SKM-1 treated with dmso at 0.1 percent for 144 hours (cell line): Measurements from ENCODE around the gene RBBP6.

Experiments
- DNase-seq: peaks from one replicate; lab custom pipeline; 2025; ENCODE audit not compliant: unreplicated experiment; lab: John Stamatoyannopoulos, UW

The RBBP6 gene

DNA sequence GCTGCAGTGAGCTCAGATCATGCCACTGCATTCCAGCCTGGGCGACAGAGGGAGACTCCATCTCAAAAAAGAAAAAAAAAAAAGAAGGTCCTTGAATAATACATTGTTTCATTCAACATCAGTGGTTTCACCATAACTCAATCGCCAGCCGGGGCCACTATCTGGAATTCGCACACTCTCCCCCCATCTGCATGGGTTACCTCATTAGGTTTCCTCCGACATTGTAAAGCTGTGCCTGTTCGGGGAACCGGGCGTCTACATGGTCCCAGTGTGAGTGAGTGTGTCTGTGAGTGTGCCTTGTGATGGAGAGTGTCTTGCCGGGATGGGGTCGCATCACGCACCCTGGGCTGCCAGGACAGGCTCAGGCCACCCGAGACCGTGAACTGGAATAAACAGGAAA is 16.6 kb upstream of the RBBP6 start:
- DNase-seq, result no peak

DNA sequence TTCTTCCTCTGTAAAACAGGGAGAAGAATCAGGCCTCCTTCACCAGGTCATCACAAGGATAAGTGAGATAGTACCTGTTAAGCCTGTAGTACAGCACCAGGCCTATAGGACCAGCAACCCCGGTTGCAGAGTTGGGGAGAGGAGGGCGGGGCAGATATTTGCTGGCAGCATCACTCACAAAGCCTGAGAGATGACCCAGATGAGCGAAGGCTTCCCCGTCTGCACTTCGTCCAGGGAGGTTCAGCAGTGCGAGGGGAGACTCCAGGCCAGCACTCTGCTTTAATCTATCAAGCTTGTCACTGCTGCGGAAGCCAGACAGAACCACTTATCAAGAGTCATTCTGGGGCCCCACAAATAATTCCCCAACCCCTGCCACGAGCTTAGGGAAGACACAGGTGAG is 15.8 kb upstream of the RBBP6 start:
- no peak for DNase-seq

DNA sequence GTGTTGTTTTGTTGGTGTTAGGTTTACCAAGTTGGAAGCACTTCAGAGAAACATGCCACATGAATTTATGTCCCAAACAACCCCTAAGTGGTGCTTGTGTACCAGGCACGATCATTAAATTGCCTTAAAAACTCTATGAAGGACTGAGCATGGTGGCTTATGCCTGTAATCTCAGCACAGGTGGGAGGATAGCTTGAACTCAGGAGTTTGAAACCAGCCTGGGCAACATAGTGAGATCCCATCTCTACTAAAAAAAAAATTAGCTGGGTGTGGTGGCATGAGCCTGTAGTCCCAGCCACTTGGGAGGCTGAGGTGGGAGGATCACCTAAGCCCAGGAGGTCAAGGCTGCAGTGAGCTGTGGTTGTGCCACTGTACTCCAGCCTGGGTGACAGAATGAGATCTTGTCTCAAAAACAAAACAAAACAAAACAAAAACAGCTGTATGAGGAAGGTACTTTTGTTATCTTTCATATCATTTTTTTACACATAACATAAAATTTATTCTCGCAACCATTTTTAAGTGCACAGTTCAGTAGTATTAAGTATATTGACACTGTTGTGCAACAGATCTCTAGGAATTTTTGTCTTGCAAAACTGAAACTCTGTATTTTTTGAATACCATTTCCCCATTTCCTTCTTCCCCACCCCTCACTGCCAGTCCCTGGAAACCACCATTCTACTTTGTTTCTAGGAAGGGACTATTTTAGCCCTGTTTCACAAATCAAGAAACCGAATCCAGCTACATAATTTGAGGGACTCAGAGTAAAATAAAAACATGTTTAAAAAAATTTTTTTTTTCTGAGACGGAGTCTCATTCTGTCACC is 14.3 kb upstream of the RBBP6 start:
- peak; percentile 32 for DNase-seq

DNA sequence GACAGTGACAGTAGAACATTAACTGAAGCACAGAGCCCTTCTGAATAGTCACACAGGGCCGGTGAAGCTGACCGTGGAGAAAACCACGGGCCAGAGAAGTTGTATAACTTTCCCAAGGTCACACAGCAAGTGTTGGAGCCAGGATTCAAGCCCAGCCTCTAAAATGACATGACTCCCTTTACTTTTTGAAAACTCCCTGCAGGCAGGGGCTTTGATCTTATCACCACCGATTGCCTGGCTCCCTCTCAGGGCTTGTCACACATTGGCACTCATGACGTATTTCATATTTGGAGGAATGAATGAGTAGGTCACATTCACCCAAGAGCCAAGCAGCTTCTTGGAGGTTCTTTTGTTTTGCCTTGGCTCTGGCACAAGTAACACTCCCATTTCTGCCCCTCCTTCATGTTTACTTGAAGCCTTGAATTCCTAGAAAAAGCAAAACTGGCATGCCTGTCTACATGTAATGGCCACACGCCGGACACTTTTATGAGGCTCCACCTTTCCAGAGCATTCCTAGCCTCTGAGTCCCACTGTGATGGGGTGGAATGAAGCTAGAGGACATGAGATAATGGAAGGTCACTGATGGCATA is 13.3 kb upstream of the RBBP6 start:
- DNase-seq, result no peak

DNA sequence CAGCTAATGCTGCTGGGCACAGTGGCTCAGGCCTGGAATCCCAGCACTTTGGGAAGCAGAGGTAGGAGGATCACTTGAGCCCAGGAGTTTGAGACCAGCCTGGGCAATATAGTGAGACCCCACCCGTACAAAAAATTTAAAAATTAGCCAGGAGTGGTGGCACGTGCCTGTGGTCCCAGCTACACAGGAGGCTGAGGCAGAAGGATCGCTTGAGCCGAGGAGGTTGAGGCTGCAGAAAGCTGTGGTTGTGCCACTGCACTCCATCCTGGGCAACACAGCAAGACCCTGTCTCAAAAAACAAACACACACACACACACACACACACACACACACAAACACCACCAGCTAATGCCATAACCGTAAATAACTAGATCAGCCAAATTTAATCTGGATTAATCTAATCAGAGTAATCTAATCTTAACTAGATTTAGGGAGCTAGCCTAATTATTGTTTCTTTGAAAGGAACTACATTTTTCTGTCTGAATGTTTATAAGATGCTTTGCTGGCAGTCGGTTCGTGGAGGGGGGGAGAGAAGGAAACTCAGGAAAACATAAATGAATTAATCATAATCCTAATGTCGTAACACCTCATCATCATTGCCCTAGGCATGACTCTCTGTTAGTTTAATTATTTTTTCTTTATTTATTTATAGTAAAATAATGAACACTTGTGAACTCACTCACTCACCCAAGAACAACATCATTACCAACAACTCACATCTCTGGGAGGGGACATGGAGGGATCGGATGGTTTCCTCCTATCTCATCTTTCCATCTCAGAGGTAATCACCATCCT is 12.5 kb upstream of the RBBP6 start:
- DNase-seq, result no peak

DNA sequence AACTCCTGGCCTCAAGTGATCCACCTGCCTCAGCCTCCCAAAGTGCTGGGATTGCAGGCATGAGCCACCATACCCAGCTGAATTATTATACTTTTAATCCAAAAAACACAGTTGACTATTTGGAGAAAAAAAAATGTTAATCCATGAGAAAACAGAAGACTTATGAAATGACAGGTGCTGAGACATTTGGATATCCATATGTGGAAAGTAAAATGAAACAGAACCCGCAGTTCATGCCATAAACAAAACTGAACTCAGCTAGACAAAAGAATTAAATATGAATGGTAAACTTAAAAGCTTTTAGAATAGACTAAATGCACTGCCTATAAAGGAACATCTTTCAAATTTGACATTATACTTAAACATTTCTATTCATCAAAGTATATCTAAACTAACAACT is 8.2 kb upstream of the RBBP6 start:
- DNase-seq, result no peak

DNA sequence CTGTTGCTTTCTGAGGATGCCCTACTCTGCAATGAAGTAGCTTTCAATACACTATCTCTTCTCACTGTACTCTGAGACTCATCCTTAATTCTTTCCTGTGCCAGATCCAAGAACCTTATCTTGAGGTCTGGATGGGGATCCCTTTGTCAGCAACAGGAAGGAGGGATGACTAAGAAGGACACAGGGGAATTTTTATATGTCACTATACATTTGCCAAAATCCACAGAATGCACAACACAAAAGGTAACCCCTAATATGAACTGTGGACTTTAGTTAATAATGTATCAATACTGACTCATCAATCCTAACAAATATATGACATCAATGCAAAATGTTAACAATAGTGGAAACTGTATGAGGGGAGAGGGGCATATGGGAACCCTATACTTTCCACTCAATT is 4.7 kb upstream of the RBBP6 start:
- no peak for DNase-seq

DNA sequence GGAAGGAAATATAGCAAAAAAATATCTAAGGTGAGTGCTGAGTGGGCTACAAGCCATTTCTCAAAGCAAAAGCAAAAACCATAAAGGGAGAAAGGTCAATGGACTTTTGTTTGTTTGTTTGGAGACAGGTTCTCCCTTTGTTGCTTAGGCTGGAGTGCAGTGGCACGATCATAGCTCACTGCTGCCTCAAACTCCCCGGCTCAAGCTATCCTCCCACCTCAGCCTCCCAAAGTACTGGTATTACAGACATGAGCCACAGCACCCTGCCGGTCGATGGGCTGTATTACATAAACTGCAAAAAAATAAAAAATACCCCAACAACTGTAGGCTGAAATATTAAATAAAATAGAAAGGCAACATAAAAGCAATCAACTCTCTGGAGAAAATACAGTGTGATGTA is 3.5 kb upstream of the RBBP6 start:
- DNase-seq, result no peak

DNA sequence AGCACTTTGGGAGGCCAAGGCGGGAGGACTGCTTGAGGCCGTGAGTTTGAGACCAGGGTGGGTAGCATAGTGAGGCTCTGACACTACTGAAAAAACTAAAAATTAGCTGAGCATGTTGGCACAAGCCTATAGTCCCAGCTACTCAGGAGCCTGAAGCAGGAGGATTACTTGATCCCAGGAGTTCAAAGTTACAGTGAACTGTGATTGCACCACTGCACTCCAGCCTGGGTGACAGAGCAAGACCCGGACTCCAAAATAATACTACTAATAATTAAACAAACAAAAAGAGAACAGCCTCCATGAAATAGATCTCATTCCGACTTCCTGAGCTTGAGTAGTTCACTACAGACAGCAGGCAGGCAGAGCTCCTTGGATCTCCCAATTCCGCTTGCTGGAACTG is 2.7 kb upstream of the RBBP6 start:
- DNase-seq, result no peak

DNA sequence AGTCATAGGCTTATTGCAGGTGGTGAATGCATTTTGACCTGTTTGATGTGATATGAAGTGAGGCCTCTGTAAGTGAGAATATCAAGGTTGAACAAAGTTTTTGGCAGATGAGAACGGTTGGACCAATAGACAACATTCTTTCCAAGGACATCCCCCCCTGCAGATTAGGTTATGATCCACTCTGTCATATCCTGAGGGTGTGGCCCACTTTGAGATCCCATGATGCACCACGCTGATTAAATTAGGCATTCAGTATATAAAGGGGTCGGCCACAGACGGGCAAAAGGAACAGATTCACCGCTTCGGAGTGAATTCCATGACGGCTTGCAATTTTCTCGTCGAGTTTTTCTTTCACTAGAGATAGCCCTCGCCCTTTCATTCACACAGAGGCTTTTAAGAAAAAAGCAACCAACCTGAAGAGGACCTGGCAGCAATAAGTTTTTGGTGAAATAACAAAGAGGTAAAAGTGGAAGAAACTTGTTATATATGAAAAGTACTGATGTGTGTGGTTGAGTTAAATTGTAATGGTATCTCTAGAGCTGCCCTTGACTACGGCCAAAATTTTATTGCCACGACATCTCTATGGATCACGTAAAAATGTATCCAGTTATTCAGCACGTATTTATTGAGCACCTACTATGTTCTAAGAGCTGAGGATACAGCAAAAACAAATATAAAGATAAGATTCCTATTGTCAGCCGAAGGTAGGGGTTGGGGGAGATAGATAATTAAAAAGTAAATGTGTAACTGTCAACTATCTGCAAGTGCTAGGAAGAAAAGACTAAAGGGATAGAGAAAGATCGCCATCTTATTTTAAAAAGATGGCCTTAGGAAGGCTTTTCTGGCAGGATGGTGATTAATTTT is 1.7 kb upstream of the RBBP6 start:
- no peak for DNase-seq

DNA sequence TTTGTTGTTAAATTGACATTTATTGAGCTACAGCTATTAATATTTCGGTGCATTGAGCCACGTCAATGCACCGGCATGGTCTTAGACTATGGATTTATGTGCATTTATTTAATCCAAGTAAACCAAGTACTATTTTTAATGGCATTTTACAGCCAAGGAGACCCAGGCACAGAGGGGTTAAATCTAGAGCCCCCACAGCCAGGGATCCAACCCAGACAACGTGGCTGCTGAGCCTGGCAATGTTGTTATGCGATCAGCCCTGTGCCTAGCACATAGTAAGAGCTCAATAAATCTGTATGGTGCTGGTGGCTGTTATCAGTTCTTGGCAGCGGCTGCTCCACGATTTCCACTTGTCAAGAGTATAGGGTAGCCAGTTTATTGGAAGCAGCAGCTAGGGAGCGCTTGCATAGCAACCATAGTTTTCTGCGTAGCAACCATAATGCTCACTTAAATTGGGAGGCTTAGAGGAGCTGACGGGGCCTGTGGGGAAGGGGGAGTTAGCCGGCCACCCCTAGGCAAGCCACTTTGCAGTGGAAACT is 541 bp upstream of the RBBP6 start:
- DNase-seq, result peak; percentile 71

DNA sequence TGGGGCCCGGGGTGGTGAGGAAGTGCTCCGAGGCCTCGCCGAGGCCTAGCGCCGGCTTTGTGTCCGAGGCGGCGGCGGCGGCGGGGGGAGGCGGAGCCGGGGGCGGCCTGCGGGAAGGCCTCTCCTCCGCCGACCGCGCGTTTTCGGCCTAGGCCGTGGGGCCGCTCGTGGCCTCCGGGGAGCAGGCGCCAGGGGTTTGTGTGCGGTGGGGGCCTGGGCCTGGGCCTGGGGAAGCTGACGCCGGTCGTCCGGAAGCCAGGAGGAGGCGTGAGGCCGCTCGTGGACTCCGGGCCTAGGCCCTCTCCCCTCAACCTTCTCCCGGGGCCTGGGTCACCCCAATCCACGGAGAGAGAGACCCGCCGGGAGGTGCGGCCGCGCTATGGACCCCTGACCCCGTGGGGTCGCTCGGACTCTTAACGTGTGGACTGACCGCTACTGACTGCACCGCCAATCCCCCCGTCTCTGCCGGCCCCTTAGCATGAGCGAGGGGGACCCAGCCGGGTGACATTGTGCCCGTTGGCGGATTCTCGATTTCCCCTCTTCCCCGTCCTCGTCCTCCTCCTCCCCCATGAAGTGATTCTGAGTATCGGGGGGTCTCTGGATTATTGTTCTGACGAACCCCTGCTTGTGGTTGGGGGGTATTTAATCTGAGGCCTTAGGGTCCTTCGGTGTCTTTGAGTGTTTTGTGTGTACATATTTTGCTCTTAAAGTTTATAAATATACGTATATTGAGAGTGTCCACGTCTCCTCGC is 660 bp downstream of the RBBP6 start:
- no peak for DNase-seq

DNA sequence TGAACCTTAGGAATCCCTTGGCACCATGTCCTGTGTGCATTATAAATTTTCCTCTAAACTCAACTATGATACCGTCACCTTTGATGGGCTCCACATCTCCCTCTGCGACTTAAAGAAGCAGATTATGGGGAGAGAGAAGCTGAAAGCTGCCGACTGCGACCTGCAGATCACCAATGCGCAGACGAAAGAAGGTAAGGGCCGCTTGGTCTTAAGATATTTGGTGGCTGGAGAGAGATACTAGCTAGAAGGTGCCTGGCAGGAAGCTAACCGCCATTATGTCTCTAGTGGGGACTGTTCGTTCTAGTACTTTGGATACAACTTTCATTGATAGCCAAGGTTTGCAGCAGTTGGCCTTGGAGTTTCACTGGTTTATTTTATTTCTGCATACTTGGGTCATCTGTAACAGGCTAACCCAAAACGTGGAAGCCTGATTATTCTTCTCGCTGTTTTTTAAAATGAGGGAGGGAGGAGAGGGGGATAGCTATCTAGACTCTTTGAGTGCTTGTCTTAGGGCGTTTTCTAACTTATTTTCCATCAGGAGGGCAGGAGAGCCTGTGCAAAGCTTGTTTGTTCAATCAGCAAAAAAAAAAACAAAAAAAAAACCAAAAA is 1.3 kb downstream of the RBBP6 start:
- no peak for DNase-seq

DNA sequence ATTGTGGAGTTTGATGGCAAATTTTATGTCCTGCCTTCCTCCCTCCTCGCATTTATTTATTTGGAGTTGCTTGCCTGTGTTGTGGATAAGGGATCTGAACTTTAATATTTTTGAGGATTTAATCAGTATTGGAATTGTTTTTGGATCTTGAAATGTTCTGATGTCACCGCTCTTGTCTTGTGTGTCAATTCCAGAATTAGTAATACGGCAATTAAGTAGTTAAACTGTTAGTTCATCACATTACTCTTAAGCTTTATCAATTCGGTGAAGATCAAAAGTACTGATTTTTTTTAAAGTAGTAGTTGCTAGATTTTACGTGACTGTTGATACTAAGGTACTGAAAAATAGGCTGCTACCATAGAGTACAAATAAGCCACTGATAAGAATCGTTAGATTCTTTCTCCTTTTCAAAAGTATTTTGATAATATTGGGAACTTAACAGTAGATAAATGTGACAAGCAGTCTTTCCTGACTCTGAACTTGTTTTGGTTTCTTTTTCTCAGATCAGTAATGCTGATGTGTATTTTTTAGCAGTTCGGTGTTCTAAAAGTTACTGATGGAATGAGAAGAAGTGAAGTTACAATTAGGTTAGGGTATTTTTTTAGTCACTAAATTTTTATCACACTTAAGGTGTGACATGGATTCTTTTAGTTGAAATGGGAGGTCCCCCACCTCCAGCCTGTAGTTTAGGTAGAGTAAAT is 2.0 kb downstream of the RBBP6 start:
- no peak for DNase-seq

DNA sequence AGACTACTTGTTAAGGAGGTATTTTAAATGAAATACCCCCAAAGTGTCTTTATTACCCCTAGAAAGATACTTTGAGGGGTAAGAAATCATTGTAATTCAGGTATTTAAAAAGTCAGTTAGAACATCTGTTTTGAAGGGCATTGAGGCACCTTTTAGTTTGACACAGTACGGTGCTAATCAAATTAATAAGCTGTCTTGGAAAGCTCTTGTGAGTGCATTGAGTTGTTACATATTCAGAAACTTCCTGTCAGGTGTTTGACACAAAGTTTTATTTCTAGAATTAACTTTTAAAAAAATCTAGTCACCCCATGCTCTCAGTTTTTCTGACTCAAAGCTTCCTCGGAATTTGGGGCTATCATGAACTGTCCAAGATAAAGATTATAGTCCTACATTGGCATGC is 4.6 kb downstream of the RBBP6 start:
- no peak for DNase-seq

DNA sequence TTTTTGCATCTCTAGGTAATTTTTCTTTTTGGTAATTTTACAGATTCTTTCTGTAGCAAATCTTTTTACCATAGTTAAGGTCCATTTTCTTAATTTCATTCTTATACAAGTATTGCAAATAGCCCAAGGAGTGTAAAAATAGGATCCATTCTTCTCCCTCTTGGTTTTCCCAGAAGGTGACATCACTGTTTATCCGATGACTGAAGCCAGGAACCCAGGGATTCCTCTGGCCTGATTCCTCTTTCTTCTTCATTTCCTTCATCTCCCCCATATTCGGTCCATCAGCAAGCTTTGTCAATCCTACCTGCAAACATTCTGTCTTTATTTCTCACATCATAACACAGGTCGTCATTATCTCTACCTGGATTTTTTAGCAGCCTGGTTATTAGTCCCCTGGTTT is 5.3 kb downstream of the RBBP6 start:
- no peak for DNase-seq

DNA sequence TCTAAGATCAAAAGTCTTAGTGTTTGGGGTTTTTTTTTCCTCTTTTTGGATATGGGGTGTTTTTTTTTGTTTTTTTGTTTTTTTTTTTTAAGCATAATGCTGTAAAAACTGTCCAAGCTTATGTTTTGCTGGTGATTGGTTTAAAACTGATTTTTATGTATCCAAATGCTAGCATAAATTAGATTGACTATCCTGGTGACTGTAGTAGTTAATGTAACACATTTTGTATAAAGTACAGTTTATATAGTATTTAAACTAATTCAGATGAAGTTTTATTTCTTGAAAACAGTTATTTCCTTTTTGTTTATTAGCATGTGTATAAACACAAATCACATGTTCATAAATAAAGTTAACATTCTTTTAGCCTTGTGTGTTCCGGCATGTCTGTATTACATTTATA is 10.9 kb downstream of the RBBP6 start:
- DNase-seq, result no peak

DNA sequence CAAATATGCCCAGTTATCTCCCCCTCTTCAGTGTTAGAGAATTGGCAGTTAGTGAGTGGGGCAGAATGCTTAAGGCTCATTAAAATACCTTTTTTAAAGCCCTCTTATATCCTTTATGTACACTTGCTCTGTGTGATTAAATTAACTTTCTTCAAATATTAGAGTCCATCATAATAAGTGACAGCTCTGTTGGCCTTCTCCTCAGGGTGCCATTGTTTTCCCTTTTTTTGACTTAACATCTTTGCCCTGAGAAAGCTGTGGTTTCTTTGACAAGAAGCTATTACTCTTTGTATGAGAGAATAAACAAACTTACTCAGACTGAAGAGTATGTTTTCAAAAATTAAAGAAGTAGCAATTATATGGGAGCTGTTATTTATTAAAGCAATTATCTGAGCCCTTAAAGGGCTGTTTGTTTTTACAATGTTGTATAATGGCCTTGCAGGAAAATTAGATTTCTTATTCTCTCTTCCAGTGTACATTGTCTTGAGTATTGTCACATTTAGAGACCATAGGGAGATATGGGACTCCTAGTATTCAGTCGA is 13.4 kb downstream of the RBBP6 start:
- no peak for DNase-seq

DNA sequence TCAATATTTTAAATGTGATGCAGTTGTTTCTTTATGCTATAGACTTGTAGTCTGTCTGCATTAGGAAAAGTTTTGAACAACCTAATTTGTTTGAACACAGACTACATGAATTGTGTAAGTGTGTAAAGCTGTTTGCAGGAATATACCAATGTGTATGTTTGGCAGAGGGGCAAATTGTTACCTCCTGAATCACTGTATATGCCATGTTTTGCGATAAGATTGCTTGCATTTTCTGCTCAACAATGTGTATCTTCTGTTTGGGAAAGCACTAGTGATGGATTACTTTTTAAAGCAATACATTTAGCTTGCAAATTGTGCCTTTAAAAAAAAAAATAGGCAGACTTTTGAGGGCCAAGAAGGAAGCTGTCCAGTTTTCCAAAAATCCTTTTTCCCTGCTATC is 14.6 kb downstream of the RBBP6 start:
- DNase-seq, result no peak
